HCT116 (cell line): ENCODE measurements around the gene CDH13. TPM values are rescaled to one million over a fixed set of nuclear protein-coding genes. Genes with fewer than 3 reads are reported as not detected.

Experiments used
- ATAC-seq: fragments of 200-7000 bp; cut with Tn5 transposase; 2 replicates; pipeline ENCODE4 v1.9.1; 2020; ENCODE audit warnings: mild to moderate bottlenecking, moderate library complexity
- BruUV-seq: library from RNA; stranded (reverse); fragments of 400-500 nt; replicated peaks from 2 replicates; lab custom pipeline; 2021; lab: Mats Ljungman, UMichigan
- CTCF ChIA-PET: fragments of 300-600 bp; sonication (Branson Sonifier 250); formaldehyde crosslinking; loops from one replicate; lab custom pipeline; 2021; ENCODE audit warnings: antibody characterized with exemption; lab: Charles Lee
- POLR2A ChIA-PET: fragments of 300-600, 350-600 bp; sonication (Branson Sonifier 250); formaldehyde crosslinking; loops from one replicate; lab custom pipeline; 2021; ENCODE audit warnings: antibody characterized with exemption; lab: Charles Lee
- RAD21 ChIA-PET, 2 experiments: fragments of 300-600 bp; sonication (Branson Sonifier 250); formaldehyde crosslinking; loops; one replicate each; lab custom pipeline; 2023; ENCODE audit warnings: low total read pairs in 2 of 2; ENCODE audit not compliant: uncharacterized antibody in 2 of 2, unreplicated experiment in 2 of 2, low non-redundant PET in 1 of 2; lab: Charles Lee
- DNase-seq: peaks from one replicate; pipeline ENCODE4 v3.0.0-alpha.2; 2010; ENCODE audit warnings: low read depth, low spot score
- H2AFZ ChIP-seq: fragments of 200-600 bp; shearing (Covaris generic), sonication (generic); 2 replicates; pipeline ENCODE4 v1.6.1; 2017; ENCODE audit warnings: low read depth, mixed run types, mixed read lengths, antibody characterized with exemption, low read length; ENCODE audit not compliant: poor library complexity, severe bottlenecking
- H3K27ac ChIP-seq: 2 replicates; pipeline ENCODE4 v1.5.1; 2012; ENCODE audit warnings: low read depth, low read length
- H3K27me3 ChIP-seq: fragments of 200-600 bp; sonication (generic); 2 replicates; pipeline ENCODE4 v1.6.1; 2016; ENCODE audit warnings: mixed run types, low read length, mixed read lengths; ENCODE audit not compliant: insufficient read depth
- H3K36me3 ChIP-seq, 2 experiments: fragments of 200-500 bp in 1 of 2; fragments of 200-600 bp in 1 of 2; sonication (Bioruptor generic) in 1 of 2; sonication (generic) in 1 of 2; 2 replicates each; pipeline versions ENCODE4 v1.5.1 to v1.6.1; 2014 to 2016; ENCODE audit warnings: low read length in 2 of 2, inconsistent platforms in 1 of 2, mixed read lengths in 1 of 2, mixed run types in 1 of 2; ENCODE audit not compliant: insufficient read depth in 2 of 2, control insufficient read depth in 1 of 2
- H3K4me1 ChIP-seq, 2 experiments: fragments of 200-600 bp in 1 of 2; sonication (generic) in 1 of 2; 2 replicates each; pipeline versions ENCODE4 v1.5.1 to v1.6.1; 2012 to 2017; ENCODE audit warnings: low read length in 2 of 2, inconsistent platforms in 1 of 2, mild to moderate bottlenecking in 1 of 2, mixed read lengths in 1 of 2, mixed run types in 1 of 2, moderate library complexity in 1 of 2; ENCODE audit not compliant: insufficient read depth in 2 of 2, control insufficient read depth in 1 of 2
- H3K4me2 ChIP-seq: fragments of 200-600 bp; sonication (generic); 2 replicates; pipeline ENCODE4 v1.6.1; 2017; ENCODE audit warnings: mixed run types, low read length, mixed read lengths
- H3K4me3 ChIP-seq, 2 experiments: fragments of 200-600 bp in 1 of 2; sonication (generic) in 1 of 2; replicated peaks in 1 of 2; 2 replicates each; pipeline ENCODE4 v1.5.1; 2011 to 2016; ENCODE audit warnings: low read length in 2 of 2, control low read depth in 1 of 2, low read depth in 1 of 2, mild to moderate bottlenecking in 1 of 2, mixed read lengths in 1 of 2, mixed run types in 1 of 2
- H3K79me2 ChIP-seq: fragments of 200-600 bp; sonication (generic); 2 replicates; pipeline ENCODE4 v1.6.1; 2017; ENCODE audit warnings: mild to moderate bottlenecking, mixed run types, low read length, moderate library complexity, mixed read lengths; ENCODE audit not compliant: insufficient read depth
- H3K9ac ChIP-seq: fragments of 200-600 bp; sonication (generic); 2 replicates; pipeline ENCODE4 v1.6.1; 2016; ENCODE audit warnings: low read length, mixed read lengths
- H3K9me2 ChIP-seq: fragments of 200-600 bp; sonication (generic), shearing (Covaris generic); 2 replicates; pipeline ENCODE4 v1.6.1; 2017; ENCODE audit warnings: mixed run types, mild to moderate bottlenecking, moderate library complexity; ENCODE audit not compliant: insufficient read depth
- H3K9me3 ChIP-seq, 2 experiments: fragments of 200-500 bp in 1 of 2; fragments of 200-600 bp in 1 of 2; sonication (Bioruptor generic) in 1 of 2; sonication (generic) in 1 of 2; 2 replicates each; pipeline ENCODE4 v1.6.1; 2014 to 2017; ENCODE audit warnings: low read length in 2 of 2, mixed read lengths in 2 of 2, inconsistent platforms in 1 of 2, low read depth in 1 of 2, mild to moderate bottlenecking in 1 of 2, mixed run types in 1 of 2, moderate library complexity in 1 of 2; ENCODE audit not compliant: control insufficient read depth in 1 of 2, insufficient read depth in 1 of 2
- H4K20me1 ChIP-seq: fragments of 200-600 bp; sonication (generic), shearing (Covaris generic); 2 replicates; pipeline ENCODE4 v1.6.1; 2017; ENCODE audit warnings: mixed run types, mild to moderate bottlenecking, moderate library complexity; ENCODE audit not compliant: insufficient read depth
- POLR2AphosphoS5 ChIP-seq: IDR thresholded peaks from 2 replicates; pipeline ENCODE4 v1.6.1; 2011; ENCODE audit warnings: mild to moderate bottlenecking, low read depth, low read length, moderate library complexity
- TCF7L2 ChIP-seq: IDR thresholded peaks from 2 replicates; pipeline ENCODE4 v1.7.0; 2011; ENCODE audit warnings: borderline replicate concordance, inconsistent platforms; ENCODE audit not compliant: insufficient read depth, insufficient read length; ENCODE audit errors: extremely low read depth
- ZFX ChIP-seq: fragments of 450-650 bp; IDR thresholded peaks from 2 replicates; pipeline ENCODE4 v1.6.1; 2017
- ZNF274 ChIP-seq: fragments of 200-500 bp; sonication (Bioruptor generic); IDR thresholded peaks from 2 replicates; pipeline ENCODE4 v1.6.1; 2014; ENCODE audit warnings: mild to moderate bottlenecking, low read depth, low read length, inconsistent platforms
- intact Hi-C: fragments of 100-400 bp; cut with micrococcal nuclease; formaldehyde crosslinking; loops from 2 replicates; pipeline ENCODE4 v1.10.0; 2022
- total RNA-seq: library from RNA; stranded (reverse); gene quantifications from one replicate; pipeline ENCODE4 v1.2.1, GENCODE V29; 2021; ENCODE audit not compliant: unreplicated experiment
- TF ChIP-seq, protein P1 (sequence below): IDR thresholded peaks from 2 replicates; pipeline ENCODE4 v1.6.1; 2012
- TF ChIP-seq, protein P2 (sequence below): IDR thresholded peaks from 2 replicates; pipeline ENCODE4 v1.6.1; 2011; ENCODE audit warnings: mild to moderate bottlenecking, low read length, moderate library complexity; ENCODE audit not compliant: insufficient replicate concordance; ENCODE audit errors: extremely low read depth
- TF ChIP-seq, protein P3 (sequence below), 3 experiments: fragments of 200-600 bp in 1 of 3; sonication (generic) in 1 of 3; IDR thresholded peaks in 2 of 3; conservative IDR thresholded peaks in 1 of 3; 2 replicates each; pipeline ENCODE4 v1.5.1; 2012 to 2017; ENCODE audit warnings: low read depth in 2 of 3, low read length in 2 of 3, antibody characterized with exemption in 1 of 3, borderline replicate concordance in 1 of 3, control low read depth in 1 of 3, mild to moderate bottlenecking in 1 of 3, mixed read lengths in 1 of 3, mixed run types in 1 of 3, moderate library complexity in 1 of 3; ENCODE audit not compliant: insufficient read depth in 1 of 3

The CDH13 gene
- total RNA-seq, 1 experiment from 2014 or later: not detected

DNA sequence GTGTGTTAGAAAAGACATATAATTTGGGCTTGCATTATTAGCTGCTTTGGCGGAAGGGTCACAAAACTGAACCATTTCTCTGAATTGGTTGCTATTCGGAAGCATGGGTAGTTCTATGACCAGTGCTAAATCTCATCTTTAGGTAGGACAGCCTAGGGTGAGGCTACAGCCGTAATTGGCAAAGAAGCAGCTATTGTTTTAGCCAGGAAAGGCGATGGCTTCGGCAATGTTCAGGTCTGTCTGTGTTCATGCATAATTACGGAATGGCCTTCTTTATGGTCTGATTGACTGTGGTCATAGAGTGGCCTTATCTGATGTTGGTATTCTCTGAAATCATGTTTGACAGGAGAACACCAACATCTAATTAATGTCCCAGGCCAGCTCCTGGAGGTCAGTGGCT is 812.6 kb downstream of the CDH13 start (continued):
- no peak for TF ChIP-seq ZNF274
- no peak for TF ChIP-seq TCF7L2
- TF ChIP-seq, protein P1, sequence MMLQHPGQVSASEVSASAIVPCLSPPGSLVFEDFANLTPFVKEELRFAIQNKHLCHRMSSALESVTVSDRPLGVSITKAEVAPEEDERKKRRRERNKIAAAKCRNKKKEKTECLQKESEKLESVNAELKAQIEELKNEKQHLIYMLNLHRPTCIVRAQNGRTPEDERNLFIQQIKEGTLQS: no peak
- TF ChIP-seq, protein P2, sequence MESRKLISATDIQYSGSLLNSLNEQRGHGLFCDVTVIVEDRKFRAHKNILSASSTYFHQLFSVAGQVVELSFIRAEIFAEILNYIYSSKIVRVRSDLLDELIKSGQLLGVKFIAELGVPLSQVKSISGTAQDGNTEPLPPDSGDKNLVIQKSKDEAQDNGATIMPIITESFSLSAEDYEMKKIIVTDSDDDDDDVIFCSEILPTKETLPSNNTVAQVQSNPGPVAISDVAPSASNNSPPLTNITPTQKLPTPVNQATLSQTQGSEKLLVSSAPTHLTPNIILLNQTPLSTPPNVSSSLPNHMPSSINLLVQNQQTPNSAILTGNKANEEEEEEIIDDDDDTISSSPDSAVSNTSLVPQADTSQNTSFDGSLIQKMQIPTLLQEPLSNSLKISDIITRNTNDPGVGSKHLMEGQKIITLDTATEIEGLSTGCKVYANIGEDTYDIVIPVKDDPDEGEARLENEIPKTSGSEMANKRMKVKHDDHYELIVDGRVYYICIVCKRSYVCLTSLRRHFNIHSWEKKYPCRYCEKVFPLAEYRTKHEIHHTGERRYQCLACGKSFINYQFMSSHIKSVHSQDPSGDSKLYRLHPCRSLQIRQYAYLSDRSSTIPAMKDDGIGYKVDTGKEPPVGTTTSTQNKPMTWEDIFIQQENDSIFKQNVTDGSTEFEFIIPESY: no peak
- TF ChIP-seq, all 23 proteins: peak for 0

DNA sequence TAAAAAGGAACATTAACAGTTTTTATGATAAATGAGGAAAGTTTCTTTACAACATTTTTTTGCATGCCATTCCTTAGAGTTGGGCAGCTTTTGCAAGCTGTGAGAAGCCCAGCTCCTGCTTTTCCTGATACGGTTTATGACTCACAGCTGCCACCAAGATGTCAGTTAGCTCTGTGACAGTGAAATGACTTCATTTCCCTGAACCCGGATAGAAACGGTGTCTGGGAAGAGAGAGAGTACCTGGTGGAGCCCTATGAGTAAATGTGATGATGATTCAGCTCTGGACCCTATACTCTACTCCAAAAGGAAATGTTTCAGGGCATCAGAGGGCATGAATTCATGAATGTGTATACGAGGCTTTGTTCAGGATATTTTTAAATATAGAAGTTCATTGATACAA is 814.7 kb downstream of the CDH13 start:
- DNase-seq (no peak), ATAC-seq (no peak)
- H3K27me3 ChIP-seq: no peaks in the 10 kb centered on the region
- H3K9ac ChIP-seq: no peak overlapping the region
- H3K9me2 ChIP-seq: no peaks in the 10 kb centered on the region
- no peak overlapping the region for H2AFZ ChIP-seq
- H3K9me3 ChIP-seq: no peaks in the 10 kb centered on the region
- no TSS peak for BruUV-seq
- H3K79me2 ChIP-seq: no peaks in the 10 kb centered on the region
- no peak overlapping the region for H3K4me2 ChIP-seq
- no peak overlapping the region for H3K4me3 ChIP-seq
- ChIA-PET CTCF (no interaction called here), RAD21 (no interaction called here), POLR2A (no interaction called here)
- no peaks in the 10 kb centered on the region for H4K20me1 ChIP-seq
- no peaks in the 10 kb centered on the region for H3K36me3 ChIP-seq
- no peaks in the 10 kb centered on the region for H3K4me1 ChIP-seq
- H3K27ac ChIP-seq: no peak overlapping the region
- TF ChIP-seq, protein P3, sequence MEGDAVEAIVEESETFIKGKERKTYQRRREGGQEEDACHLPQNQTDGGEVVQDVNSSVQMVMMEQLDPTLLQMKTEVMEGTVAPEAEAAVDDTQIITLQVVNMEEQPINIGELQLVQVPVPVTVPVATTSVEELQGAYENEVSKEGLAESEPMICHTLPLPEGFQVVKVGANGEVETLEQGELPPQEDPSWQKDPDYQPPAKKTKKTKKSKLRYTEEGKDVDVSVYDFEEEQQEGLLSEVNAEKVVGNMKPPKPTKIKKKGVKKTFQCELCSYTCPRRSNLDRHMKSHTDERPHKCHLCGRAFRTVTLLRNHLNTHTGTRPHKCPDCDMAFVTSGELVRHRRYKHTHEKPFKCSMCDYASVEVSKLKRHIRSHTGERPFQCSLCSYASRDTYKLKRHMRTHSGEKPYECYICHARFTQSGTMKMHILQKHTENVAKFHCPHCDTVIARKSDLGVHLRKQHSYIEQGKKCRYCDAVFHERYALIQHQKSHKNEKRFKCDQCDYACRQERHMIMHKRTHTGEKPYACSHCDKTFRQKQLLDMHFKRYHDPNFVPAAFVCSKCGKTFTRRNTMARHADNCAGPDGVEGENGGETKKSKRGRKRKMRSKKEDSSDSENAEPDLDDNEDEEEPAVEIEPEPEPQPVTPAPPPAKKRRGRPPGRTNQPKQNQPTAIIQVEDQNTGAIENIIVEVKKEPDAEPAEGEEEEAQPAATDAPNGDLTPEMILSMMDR (IDR thresholded peaks at IDR 0.05 in 2 of 3, conservative IDR thresholded peaks at IDR 0.05 in 1 of 3; ENCODE audit: borderline replicate concordance in 1 of 3, insufficient read depth in 1 of 3, low read depth in 2 of 3, low read length in 2 of 3): no peak
- no peak for TF ChIP-seq ZFX
- TF ChIP-seq POLR2AphosphoS5: no peak
- no peak for TF ChIP-seq TCF7L2
- intact Hi-C loops: loop anchor here (10.0 kb wide), 1 partner anchor 807 kb away; no protein-coding TSS in a partner anchor
